Progenitor cell of endocrine pancreas (in vitro differentiated cells): ENCODE results near the gene APBB1. TPM values are rescaled to one million over a fixed set of nuclear protein-coding genes. Genes with fewer than 3 reads are reported as not detected.

Source experiments
- DNase-seq: peaks from one replicate; pipeline ENCODE4 v3.0.0; 2021; ENCODE audit warnings: low spot score; ENCODE audit not compliant: unreplicated experiment
- H3K27ac Mint-ChIP-seq: 2 replicates; pipeline ENCODE4 v1.8.0; 2021; ENCODE audit warnings: mild to moderate bottlenecking, moderate library complexity, mixed read lengths
- H3K27me3 Mint-ChIP-seq: 2 replicates; pipeline ENCODE4 v1.8.0; 2021; ENCODE audit warnings: mixed read lengths
- H3K36me3 Mint-ChIP-seq: 2 replicates; pipeline ENCODE4 v1.8.0; 2022; ENCODE audit warnings: mixed read lengths; ENCODE audit not compliant: insufficient read depth
- H3K4me1 Mint-ChIP-seq: 2 replicates; pipeline ENCODE4 v1.8.0; 2021; ENCODE audit warnings: low read depth, mixed read lengths
- H3K4me3 Mint-ChIP-seq: 2 replicates; pipeline ENCODE4 v1.8.0; 2021; ENCODE audit warnings: low read depth, mild to moderate bottlenecking, moderate library complexity, mixed read lengths
- H3K9me3 Mint-ChIP-seq: 2 replicates; pipeline ENCODE4 v1.8.0; 2021; ENCODE audit warnings: low read depth, mixed read lengths
- CTCF ChIP-seq: fragments of 200-600 bp; sonication (generic); IDR thresholded peaks from one replicate; pipeline ENCODE4 v1.5.0; 2021; ENCODE audit warnings: antibody characterized with exemption, mild to moderate bottlenecking; ENCODE audit not compliant: unreplicated experiment
- total RNA-seq: library from RNA; stranded (reverse); gene quantifications from 2 replicates; pipeline ENCODE4 v1.2.1, GENCODE V29; 2021

The APBB1 gene
- total RNA-seq, 1 donor from 2014 or later = 71.4 TPM

GRCh38 chr11:6418557-6419008, 311 bp downstream of the APBB1 start:
- Mint-ChIP-seq H3K4me1 (peaks cover 2% of the 10 kb centered on the region), H3K36me3 (no peaks in the 10 kb centered on the region)
- DNase-seq = peak; percentile 41

GRCh38 chr11:6417907-6418556, 862 bp downstream of the APBB1 start:
- Mint-ChIP-seq H3K4me1 (peaks cover 5% of the 10 kb centered on the region), H3K9me3 (no peaks in the 10 kb centered on the region), H3K36me3 (no peaks in the 10 kb centered on the region), H3K4me3 (no peak overlapping the region), H3K27me3 (peaks cover 19% of the 10 kb centered on the region), H3K27ac (no peak overlapping the region)
- no peak for DNase-seq
- TF ChIP-seq CTCF = peak; percentile 18

More at GRCh38 chr11:6418557-6419008, 311 bp downstream of the APBB1 start:
- Mint-ChIP-seq H3K9me3 (no peaks in the 10 kb centered on the region), H3K27ac (no peak overlapping the region), H3K4me3 (no peak overlapping the region), H3K27me3 (peaks cover 22% of the 10 kb centered on the region)
- TF ChIP-seq CTCF = no peak

GRCh38 chr11:6415797-6416196, 3.1 kb downstream of the APBB1 start:
- H3K9me3 Mint-ChIP-seq = no peaks in the 10 kb centered on the region
- no peak overlapping the region for H3K27ac Mint-ChIP-seq
- no peak for TF ChIP-seq CTCF
- no peak for DNase-seq
- H3K36me3 Mint-ChIP-seq = no peaks in the 10 kb centered on the region
- H3K4me1 Mint-ChIP-seq = peaks cover 9% of the 10 kb centered on the region
- H3K27me3 Mint-ChIP-seq = peaks cover 6% of the 10 kb centered on the region
- H3K4me3 Mint-ChIP-seq = no peak overlapping the region

GRCh38 chr11:6414874-6415328, 4.0 kb downstream of the APBB1 start:
- H3K27ac Mint-ChIP-seq = no peak overlapping the region

GRCh38 chr11:6413791-6414201, 5.1 kb downstream of the APBB1 start:
- no peak for TF ChIP-seq CTCF
- Mint-ChIP-seq H3K4me1 (peaks cover 7% of the 10 kb centered on the region), H3K4me3 (no peak overlapping the region), H3K9me3 (no peaks in the 10 kb centered on the region), H3K36me3 (peaks cover 5% of the 10 kb centered on the region), H3K27ac (no peak overlapping the region), H3K27me3 (no peaks in the 10 kb centered on the region)
- DNase-seq = no peak

More at GRCh38 chr11:6414874-6415328, 4.0 kb downstream of the APBB1 start:
- Mint-ChIP-seq H3K9me3 (no peaks in the 10 kb centered on the region), H3K4me1 (peaks cover 9% of the 10 kb centered on the region), H3K27me3 (no peaks in the 10 kb centered on the region), H3K36me3 (peaks cover 3% of the 10 kb centered on the region), H3K4me3 (no peak overlapping the region)
- no peak for TF ChIP-seq CTCF
- no peak for DNase-seq
